PC-3 (cell line): ENCODE data around the gene RESP18. TPM values are rescaled to one million over a fixed set of nuclear protein-coding genes. Genes with fewer than 3 reads are reported as not detected.

Experiments
- ATAC-seq: fragments of 200-7000 bp; cut with Tn5 transposase; 2 replicates; pipeline ENCODE4 v1.9.1; 2020; ENCODE audit warnings: mild to moderate bottlenecking, moderate library complexity
- BruUV-seq: library from RNA; stranded (reverse); fragments of 400-500 nt; replicated peaks from 2 replicates; lab custom pipeline; 2021; lab: Mats Ljungman, UMichigan
- CTCF ChIA-PET: fragments of 300-600 bp; sonication (Branson Sonifier 250); formaldehyde crosslinking; loops from one replicate; lab custom pipeline; 2022; ENCODE audit warnings: antibody characterized with exemption; lab: Charles Lee
- POLR2A ChIA-PET: fragments of 300-600 bp; sonication (Branson Sonifier 250); formaldehyde crosslinking; loops from one replicate; lab custom pipeline; 2022; ENCODE audit warnings: antibody characterized with exemption; ENCODE audit not compliant: unreplicated experiment; lab: Charles Lee
- DNase-seq: peaks from one replicate; pipeline ENCODE4 v3.0.0-alpha.2; 2015
- H2AFZ ChIP-seq: fragments of 300-600 bp; sonication (generic); 2 replicates; pipeline ENCODE4 v1.6.0; 2016; ENCODE audit warnings: antibody characterized with exemption, low read length
- H3F3A ChIP-seq: fragments of 300-600 bp; sonication (generic); one replicate; pipeline ENCODE4 v1.6.0; 2017; ENCODE audit warnings: antibody characterized with exemption, low read length, control low read depth, mild to moderate bottlenecking; ENCODE audit not compliant: unreplicated experiment
- H3K27ac ChIP-seq: fragments of 300-600 bp; sonication (generic); 2 replicates; pipeline ENCODE4 v1.5.1; 2016; ENCODE audit warnings: mild to moderate bottlenecking, low read length
- H3K27me3 ChIP-seq: fragments of 300-600 bp; sonication (generic); 2 replicates; pipeline ENCODE4 v1.6.1; 2016; ENCODE audit warnings: low read length, mixed read lengths
- H3K36me3 ChIP-seq: fragments of 300-600 bp; sonication (generic); 2 replicates; pipeline ENCODE4 v1.6.1; 2016; ENCODE audit warnings: low read depth, mixed run types, low read length, mixed read lengths
- H3K4me1 ChIP-seq: fragments of 300-600 bp; sonication (generic); 2 replicates; pipeline ENCODE4 v1.5.1; 2016; ENCODE audit warnings: low read length; ENCODE audit not compliant: insufficient read depth
- H3K4me2 ChIP-seq: fragments of 300-600 bp; sonication (generic); 2 replicates; pipeline ENCODE4 v1.6.0; 2016; ENCODE audit warnings: low read length
- H3K4me3 ChIP-seq: fragments of 300-600 bp; sonication (generic); 2 replicates; pipeline ENCODE4 v1.5.1; 2016; ENCODE audit warnings: mild to moderate bottlenecking, low read length, mixed read lengths
- H3K79me2 ChIP-seq: fragments of 300-600 bp; sonication (generic); 2 replicates; pipeline ENCODE4 v1.6.1; 2017; ENCODE audit warnings: low read length, mixed read lengths
- H3K9ac ChIP-seq: fragments of 300-600 bp; sonication (generic); 2 replicates; pipeline ENCODE4 v1.6.0; 2016; ENCODE audit warnings: mild to moderate bottlenecking, low read length
- H3K9me2 ChIP-seq: fragments of 300-600 bp; sonication (generic); replicated peaks from 2 replicates; pipeline ENCODE4 v1.6.1; 2016; ENCODE audit warnings: mixed run types, low read length, mixed read lengths
- H3K9me3 ChIP-seq: fragments of 300-600 bp; sonication (generic); 2 replicates; pipeline ENCODE4 v1.6.1; 2016; ENCODE audit warnings: low read length, mixed read lengths
- H4K20me1 ChIP-seq: fragments of 300-600 bp; sonication (generic); 2 replicates; pipeline ENCODE4 v1.6.1; 2016; ENCODE audit warnings: low read length, mixed read lengths
- EZH2 ChIP-seq: fragments of 300-600 bp; sonication (generic); IDR thresholded peaks from one replicate; pipeline ENCODE4 v1.6.1; 2017; ENCODE audit warnings: antibody characterized with exemption, mild to moderate bottlenecking, low read length; ENCODE audit not compliant: unreplicated experiment
- EZH2phosphoT487 ChIP-seq: fragments of 300-600 bp; sonication (generic); IDR thresholded peaks from 2 replicates; pipeline ENCODE4 v1.6.1; 2018; ENCODE audit warnings: mild to moderate bottlenecking, antibody characterized with exemption, low read length, borderline replicate concordance
- intact Hi-C: fragments of 100-400 bp; cut with micrococcal nuclease; formaldehyde crosslinking; loops from 2 replicates; pipeline ENCODE4 v1.9.0; 2023
- microRNA-seq: library from miRNA; unstranded; fragments of <30 nt; microRNA quantifications from one replicate; pipeline ENCODE4 v1.1.0, GENCODE V29; 2020; ENCODE audit not compliant: unreplicated experiment
- total RNA-seq: library from RNA; depleted of rRNA; stranded (reverse); fragments of >200 nt; gene quantifications from 2 replicates; pipeline ENCODE4 v1.2.3, GENCODE V29; 2014; rRNA removed
- TF ChIP-seq, protein P1 (sequence below): fragments of 300-600 bp; sonication (generic); conservative IDR thresholded peaks from 2 replicates; pipeline ENCODE4 v1.5.1; 2017; ENCODE audit warnings: antibody characterized with exemption, low read depth, mild to moderate bottlenecking, low read length

The RESP18 gene
- total RNA-seq, 1 experiment from 2014 or later = not detected

DNA sequence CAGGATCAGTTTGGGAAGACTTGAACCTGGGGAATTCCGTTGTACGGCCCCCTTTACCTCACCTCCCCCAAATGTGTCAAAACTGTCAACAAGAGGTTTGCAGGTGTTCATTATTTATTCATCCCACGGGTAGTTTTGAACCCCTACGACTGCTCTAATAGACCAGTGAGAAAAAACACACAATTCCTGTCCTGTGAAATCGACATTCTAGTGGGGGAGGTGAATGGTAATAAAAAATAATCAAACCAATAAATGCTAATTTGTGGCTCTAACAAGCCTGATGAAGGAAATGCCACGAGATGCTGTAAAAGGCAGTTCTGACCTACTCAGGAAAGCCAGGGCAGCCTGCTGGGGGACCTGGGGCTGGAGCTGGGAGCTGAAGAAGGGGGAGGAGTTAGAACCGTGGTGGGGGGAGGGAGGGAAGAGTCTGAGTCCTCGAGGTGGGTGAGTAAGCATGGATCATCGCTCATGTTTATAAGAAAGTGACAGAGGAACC, 53.8 kb downstream of the RESP18 start:
- Histone ChIP-seq H3F3A (no peaks in the 10 kb centered on the region), H2AFZ (0 out of 2 replicates have a peak overlapping the region, but pooled peaks have one; percentile 4), H3K9me3 (no peaks in the 10 kb centered on the region), H3K36me3 (no peaks in the 10 kb centered on the region), H3K9ac (peak overlapping the region; percentile 12; the same call in 1 of the 2 replicates), H3K9me2 (no peaks in the 10 kb centered on the region), H4K20me1 (no peaks in the 10 kb centered on the region), H3K27me3 (no peaks in the 10 kb centered on the region), H3K79me2 (peaks cover 11% of the 10 kb centered on the region), H3K27ac (peak overlapping the region; percentile 85), H3K4me2 (peak overlapping the region; percentile 73), H3K4me1 (peaks cover 40% of the 10 kb centered on the region), H3K4me3 (peak overlapping the region; percentile 36)
- POLR2A ChIA-PET = interaction anchor here (0.6 to 1.2 kb wide), 5 partner anchors 16 to 873 kb away, joined by 4 to 20 read pairs (median 5); partner anchors contain the start of genes DNPEP and TUBA4A
- CTCF ChIA-PET = interaction anchor here (0.5 to 3.5 kb wide), 5 partner anchors 16 to 595 kb away, joined by 3 to 39 read pairs (median 4); no protein-coding TSS in a partner anchor
- TSS peak; percentile 75 for BruUV-seq
- ATAC-seq (no peak), DNase-seq (no peak)
- TF ChIP-seq EZH2 (no peak), EZH2phosphoT487 (no peak)
- TF ChIP-seq, protein P1, sequence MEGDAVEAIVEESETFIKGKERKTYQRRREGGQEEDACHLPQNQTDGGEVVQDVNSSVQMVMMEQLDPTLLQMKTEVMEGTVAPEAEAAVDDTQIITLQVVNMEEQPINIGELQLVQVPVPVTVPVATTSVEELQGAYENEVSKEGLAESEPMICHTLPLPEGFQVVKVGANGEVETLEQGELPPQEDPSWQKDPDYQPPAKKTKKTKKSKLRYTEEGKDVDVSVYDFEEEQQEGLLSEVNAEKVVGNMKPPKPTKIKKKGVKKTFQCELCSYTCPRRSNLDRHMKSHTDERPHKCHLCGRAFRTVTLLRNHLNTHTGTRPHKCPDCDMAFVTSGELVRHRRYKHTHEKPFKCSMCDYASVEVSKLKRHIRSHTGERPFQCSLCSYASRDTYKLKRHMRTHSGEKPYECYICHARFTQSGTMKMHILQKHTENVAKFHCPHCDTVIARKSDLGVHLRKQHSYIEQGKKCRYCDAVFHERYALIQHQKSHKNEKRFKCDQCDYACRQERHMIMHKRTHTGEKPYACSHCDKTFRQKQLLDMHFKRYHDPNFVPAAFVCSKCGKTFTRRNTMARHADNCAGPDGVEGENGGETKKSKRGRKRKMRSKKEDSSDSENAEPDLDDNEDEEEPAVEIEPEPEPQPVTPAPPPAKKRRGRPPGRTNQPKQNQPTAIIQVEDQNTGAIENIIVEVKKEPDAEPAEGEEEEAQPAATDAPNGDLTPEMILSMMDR = no peak
- intact Hi-C loops = loop anchor here (1.0 to 2.0 kb wide), 4 partner anchors 16 to 118 kb away; partner anchors contain the start of genes ABCB6 and NHEJ1

DNA sequence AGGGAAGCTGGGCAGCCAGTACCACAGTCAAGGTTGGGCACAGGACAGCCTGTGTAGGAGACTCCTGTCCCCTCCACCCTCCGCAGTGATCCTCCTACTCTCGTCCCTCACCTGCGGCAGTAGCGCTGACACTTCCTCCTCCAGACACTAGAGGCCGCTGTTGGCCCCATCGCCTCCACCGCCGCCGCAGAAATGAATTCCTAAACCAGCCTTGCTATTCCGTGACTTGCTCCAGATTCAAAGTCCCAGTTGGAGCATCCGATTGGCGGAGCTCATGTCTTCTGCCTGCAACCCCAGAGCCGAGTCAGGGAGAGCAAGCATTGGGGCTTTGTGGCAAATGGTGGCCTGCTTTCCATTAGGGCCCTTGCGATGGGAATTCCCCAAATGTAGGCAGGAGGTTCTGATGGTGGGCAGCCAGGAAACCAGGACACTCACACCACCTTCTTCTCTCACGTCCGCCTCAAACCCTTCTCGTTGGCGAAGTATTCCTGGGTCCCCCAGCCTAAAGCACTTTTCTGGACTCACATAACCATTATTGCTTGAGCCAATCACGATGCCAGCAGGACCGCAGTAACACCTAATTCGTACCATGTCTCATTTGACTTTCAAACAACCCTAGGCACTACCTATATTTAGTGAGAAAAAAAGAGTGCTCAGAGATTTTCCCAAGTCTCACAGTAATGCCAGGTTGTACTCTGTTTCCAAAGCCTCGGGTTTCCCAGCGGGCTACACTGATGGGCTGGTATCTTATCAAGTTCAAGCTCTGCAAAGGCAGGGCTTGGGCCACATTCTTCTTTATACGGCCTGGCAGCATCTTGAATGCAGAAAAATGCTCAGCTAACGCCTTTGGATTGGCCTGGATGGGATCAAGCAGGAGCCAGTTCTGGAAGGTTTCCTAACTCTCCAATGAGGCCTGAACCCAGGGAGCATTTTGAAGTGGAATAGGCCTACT, 54.6 kb downstream of the RESP18 start:
- peak; percentile 5; the same call in 1 of the 2 replicates for ATAC-seq
- H3F3A ChIP-seq = no peaks in the 10 kb centered on the region
- peaks cover 11% of the 10 kb centered on the region for H3K79me2 ChIP-seq
- peak overlapping the region; percentile 12; the same call in 1 of the 2 replicates for H3K9ac ChIP-seq
- no peaks in the 10 kb centered on the region for H3K36me3 ChIP-seq
- BruUV-seq = no TSS peak
- H2AFZ ChIP-seq = peak overlapping the region; percentile 56
- H3K4me1 ChIP-seq = peaks cover 43% of the 10 kb centered on the region
- ChIA-PET POLR2A (interaction anchor here (0.6 to 1.2 kb wide), 2 partner anchors 24 to 110 kb away, joined by 14 to 20 read pairs; partner anchors contain the start of genes DNPEP and TUBA4A), CTCF (interaction anchor here (1.0 to 3.5 kb wide), 3 partner anchors 17 to 282 kb away, joined by 3 to 39 read pairs (median 10); no protein-coding TSS in a partner anchor)
- H3K4me2 ChIP-seq = peak overlapping the region; percentile 73
- TF ChIP-seq, protein P1 = peak; percentile 94
- no peak for TF ChIP-seq EZH2
- intact Hi-C loops = loop anchor here (2.0 kb wide), 1 partner anchor 59 kb away; the partner anchor contains the start of gene ABCB6
- peak; percentile 85 for DNase-seq
- H3K9me3 ChIP-seq = no peaks in the 10 kb centered on the region
- H4K20me1 ChIP-seq = no peaks in the 10 kb centered on the region
- peak overlapping the region; percentile 85 for H3K27ac ChIP-seq
- H3K9me2 ChIP-seq = no peaks in the 10 kb centered on the region
- peak overlapping the region; percentile 36; the same call in 1 of the 2 replicates for H3K4me3 ChIP-seq
- no peaks in the 10 kb centered on the region for H3K27me3 ChIP-seq

Small RNA genes lying within 50 kb of the gene (microRNA-seq; reads per million reads assigned to microRNA genes)
- not detected for gene MIR153-1

Other genes with a start within 250 kb of the RESP18 start
- 16.7 and 18.5 TPM in 2 replicates for gene NHEJ1, start 171.9 kb downstream of the RESP18 start, total RNA-seq
- 1.4 and 1.7 TPM in 2 replicates for gene SLC23A3, start 162.7 kb downstream of the RESP18 start, total RNA-seq
- 38.2 and 44.0 TPM in 2 replicates for gene CNPPD1, start 155.8 kb downstream of the RESP18 start, total RNA-seq
- 61.0 and 87.2 TPM in 2 replicates for gene RETREG2, start 154.5 kb downstream of the RESP18 start, total RNA-seq
- 47.5 and 49.5 TPM in 2 replicates for gene ZFAND2B, start 126.0 kb downstream of the RESP18 start, total RNA-seq
- 21.1 and 23.9 TPM in 2 replicates for gene ABCB6, start 113.8 kb downstream of the RESP18 start, total RNA-seq
- 59.6 and 77.2 TPM in 2 replicates for gene ATG9A, start 103.1 kb downstream of the RESP18 start, total RNA-seq
- 67.9 and 78.5 TPM in 2 replicates for gene ANKZF1, start 102.9 kb downstream of the RESP18 start, total RNA-seq
- 6.0 and 6.1 TPM in 2 replicates for gene GLB1L, start 87.3 kb downstream of the RESP18 start, total RNA-seq
- gene STK16, start 87.3 kb downstream of the RESP18 start, total RNA-seq = 13.8 and 16.3 TPM in 2 replicates
- not detected in 2 replicates for gene TUBA4B, start 79.5 kb downstream of the RESP18 start, total RNA-seq
- 75.4 and 87.9 TPM in 2 replicates for gene TUBA4A, start 78.8 kb downstream of the RESP18 start, total RNA-seq
- gene DNAJB2, start 53.4 kb downstream of the RESP18 start, total RNA-seq = 62.3 and 98.4 TPM in 2 replicates
- gene PTPRN, start 23.3 kb downstream of the RESP18 start, total RNA-seq = 0.07 TPM in 1 of 2 replicates, not detected in the other
- gene DNPEP, start 55.2 kb upstream of the RESP18 start, total RNA-seq = 86.2 and 114 TPM in 2 replicates
- gene DES, start 85.6 kb upstream of the RESP18 start, total RNA-seq = not detected in 2 replicates
- 30.7 and 45.2 TPM in 2 replicates for gene SPEG, start 102.1 kb upstream of the RESP18 start, total RNA-seq
- 78.1 and 85.7 TPM in 2 replicates for gene GMPPA, start 166.1 kb upstream of the RESP18 start, total RNA-seq
- 0.11 TPM in 1 of 2 replicates, not detected in the other for gene ASIC4, start 181.7 kb upstream of the RESP18 start, total RNA-seq
- gene CHPF, start 211.1 kb upstream of the RESP18 start, total RNA-seq = 139 and 210 TPM in 2 replicates
- 1.1 and 5.2 TPM in 2 replicates for gene TMEM198, start 211.3 kb upstream of the RESP18 start, total RNA-seq
- 122 and 148 TPM in 2 replicates for gene OBSL1, start 238.8 kb upstream of the RESP18 start, total RNA-seq
- 1.3 and 1.5 TPM in 2 replicates for gene INHA, start 239.6 kb upstream of the RESP18 start, total RNA-seq